ENCODE results near the gene INCENP.
"Not testable (repeated sequence)": the region's sequence is repeated elsewhere in the genome, so short reads cannot be mapped to it uniquely, and the experiment has no call there.

Gene INCENP

DNA sequence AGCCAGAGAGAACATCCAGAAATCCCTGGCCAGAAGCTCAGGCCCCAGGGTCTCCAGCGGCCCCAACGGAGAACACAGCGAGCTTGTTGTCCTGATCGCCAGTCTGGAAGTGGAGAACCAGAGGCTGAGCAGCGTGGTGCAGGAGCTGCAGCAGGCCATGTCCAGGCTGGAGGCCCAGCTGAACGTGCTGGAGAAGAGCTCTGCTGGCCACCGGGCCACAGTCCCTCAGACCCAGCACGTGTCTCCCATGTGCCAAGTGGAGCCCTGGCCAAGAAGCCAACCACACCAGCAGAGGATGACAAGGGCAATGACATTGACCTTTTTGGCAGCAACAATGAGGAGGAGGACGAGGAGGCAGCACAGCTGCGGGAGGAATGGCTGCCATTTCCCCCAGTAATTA, 45.6 kb downstream of the INCENP start:
- in situ Hi-C loops (cut with MboI; ENCODE audit: low sequenced_read_pairs): no loop called here

- in situ Hi-C loops (cut with MboI; ENCODE audit: low sequenced_read_pairs): no loop called here
Observed at GRCh38 chr11:62169935-62170334, 46.1 kb downstream of the INCENP start.

DNA sequence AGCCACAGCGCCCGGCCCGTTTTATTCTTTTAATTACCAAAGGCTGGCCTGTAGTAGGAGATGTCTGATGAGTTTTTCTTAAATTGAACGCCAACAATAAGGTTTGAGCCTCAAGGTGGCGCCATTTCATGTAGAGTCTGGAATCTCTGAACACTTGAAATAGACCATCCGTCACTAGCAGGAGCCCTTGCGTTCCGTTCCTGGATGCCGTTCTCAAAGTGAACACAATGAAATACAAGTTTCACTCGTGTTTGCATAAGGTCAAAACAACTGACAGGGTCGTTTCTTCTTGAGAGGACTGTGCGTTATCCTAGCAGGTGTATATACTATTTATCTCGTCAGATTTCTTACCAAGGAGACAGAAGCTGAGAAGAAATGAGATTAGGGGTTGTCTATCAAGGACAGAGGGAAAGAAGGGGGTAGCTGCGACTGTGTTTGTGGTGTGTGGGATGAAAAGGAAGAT, 47.5 kb downstream of the INCENP start:
- in situ Hi-C loops (cut with MboI; ENCODE audit: low sequenced_read_pairs): no loop called here

DNA sequence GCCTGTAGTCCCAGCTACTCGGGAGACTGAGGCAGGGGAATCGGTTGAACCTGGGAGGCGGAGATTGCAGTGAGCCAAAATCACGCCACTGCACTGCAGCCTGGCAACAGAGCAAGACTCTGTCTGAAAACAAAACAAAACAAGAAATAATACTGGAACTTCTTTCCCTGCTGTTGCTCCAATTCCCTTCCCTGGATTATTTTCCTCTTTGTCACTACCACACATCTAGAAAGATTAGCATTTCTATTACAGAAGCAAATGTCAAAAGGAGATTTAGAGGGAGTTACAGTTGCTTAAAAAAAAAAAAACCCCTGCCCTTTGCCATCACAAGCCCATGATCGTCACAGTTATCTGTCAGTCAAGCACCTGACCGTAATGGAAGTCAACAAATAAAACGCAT, 48.5 kb downstream of the INCENP start:
- in situ Hi-C loops (cut with MboI; ENCODE audit: low sequenced_read_pairs): no loop called here

- in situ Hi-C loops (cut with MboI; ENCODE audit: low sequenced_read_pairs): no loop called here
Observed at GRCh38 chr11:62176766-62177165, 53.0 kb downstream of the INCENP start.

DNA sequence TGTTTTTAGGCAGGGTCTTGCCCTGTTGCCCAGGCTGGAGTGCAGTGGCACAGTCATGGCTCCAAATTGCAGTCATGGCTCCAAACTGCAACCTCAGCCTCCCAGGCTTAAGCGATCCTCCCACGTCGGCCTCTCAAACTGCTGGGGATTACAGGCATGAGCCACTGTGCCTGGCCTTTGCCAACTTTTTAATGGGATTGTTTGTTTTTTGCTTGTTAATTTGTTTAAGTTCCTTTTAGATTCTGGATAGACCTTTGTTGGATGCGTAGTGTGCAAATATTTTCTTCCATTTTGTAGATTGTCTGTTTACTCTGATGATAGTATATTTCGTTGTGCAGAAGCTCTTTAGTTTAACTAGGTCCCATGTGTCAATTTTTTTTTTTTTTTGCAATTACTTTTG, 56.2 kb downstream of the INCENP start:
- in situ Hi-C loops (cut with MboI; ENCODE audit: low sequenced_read_pairs): no loop called here

DNA sequence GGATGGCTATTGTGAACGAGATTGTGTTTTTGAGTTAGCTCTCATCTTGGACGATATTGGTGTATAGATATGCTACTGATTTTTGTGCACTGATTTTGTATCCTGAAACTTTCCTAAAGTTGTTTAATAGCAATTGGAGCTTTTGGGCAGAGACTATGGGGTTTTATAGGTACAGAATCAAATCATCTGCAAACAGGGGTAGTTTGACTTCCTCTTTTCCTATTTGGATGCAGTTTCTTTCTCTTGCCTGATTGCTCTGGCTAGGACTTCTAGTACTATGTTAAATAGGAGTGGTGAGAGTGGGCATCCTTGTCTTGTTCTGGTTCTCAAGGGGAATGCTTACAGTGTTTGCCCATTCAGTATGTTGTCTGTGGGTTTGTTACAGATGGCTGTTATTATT, 57.3 kb downstream of the INCENP start:
- in situ Hi-C loops (cut with MboI; ENCODE audit: low sequenced_read_pairs): no loop called here

GRCh38 chr11:62182147-62182891, 58.5 kb downstream of the INCENP start:
- in situ Hi-C loops (cut with MboI; ENCODE audit: low sequenced_read_pairs): no loop called here

DNA sequence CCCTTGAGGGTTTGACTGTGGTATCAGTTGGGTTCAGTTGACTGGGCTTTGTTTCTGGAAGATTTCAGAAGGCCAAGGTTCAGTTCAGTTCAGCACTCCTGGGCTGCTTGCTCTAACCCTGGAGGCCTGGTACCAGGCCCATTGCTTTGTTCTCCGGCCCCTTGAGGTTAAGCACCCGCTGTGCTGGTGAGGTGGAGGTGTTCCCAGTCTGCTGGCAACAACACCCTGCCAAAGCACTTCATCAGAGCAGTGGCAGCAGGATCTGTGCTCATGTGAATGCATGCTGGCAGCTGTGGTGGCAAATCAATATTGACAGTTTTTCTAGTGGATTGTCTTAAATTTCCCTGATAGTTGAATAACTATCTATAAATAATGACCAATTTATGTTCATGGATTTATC, 62.4 kb downstream of the INCENP start:
- in situ Hi-C loops (cut with MboI; ENCODE audit: low sequenced_read_pairs): no loop called here

DNA sequence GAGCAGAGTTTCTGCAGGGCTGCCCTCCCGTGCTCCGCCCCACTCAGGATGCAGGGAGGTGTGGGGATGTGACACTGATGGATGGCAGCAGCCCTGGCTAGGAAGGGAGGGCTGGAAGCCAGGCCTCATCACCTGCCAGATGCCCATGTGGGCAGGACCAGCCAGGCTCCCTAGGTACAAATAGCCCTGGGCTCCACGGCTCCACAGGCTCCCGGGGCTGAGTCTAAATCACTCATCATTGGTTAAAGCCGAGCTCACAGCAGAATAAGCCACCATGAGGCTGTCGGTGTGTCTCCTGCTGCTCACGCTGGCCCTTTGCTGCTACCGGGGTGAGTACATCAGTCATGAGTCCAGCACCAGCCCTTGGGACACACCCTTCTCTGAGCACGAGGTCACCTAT, 66.2 kb downstream of the INCENP start, which contains the start of gene SCGB1D1:
Gene SCGB1D1, plus strand, starts transcription at position 206 of the 400 bp plus-strand sequence. Its CDS starts 69 bp downstream, at position 275.
- in situ Hi-C loops (cut with MboI; ENCODE audit: low sequenced_read_pairs): no loop called here

DNA sequence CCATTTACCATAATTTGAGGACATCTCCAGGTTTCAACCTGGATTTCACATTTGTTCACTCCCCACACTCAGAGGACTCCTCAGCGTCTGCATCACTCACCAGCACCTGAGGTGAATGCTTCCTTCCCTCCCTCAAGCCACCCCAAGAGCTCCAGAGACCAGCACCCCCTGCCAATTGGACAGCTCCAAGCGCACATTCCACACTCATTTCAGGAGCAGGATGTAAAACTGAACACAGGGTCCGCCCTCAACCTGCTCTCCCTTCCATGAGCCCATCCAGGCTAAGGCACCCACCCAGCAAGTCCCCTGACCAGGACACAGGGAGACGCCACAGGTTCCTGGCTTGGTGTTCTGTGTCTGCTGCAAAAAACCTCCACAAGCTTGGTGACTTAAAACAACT, 70.1 kb downstream of the INCENP start:
- in situ Hi-C loops (cut with MboI; ENCODE audit: low sequenced_read_pairs): no loop called here

- in situ Hi-C loops (cut with MboI; ENCODE audit: low sequenced_read_pairs): not testable (repeated sequence)
Observed at GRCh38 chr11:62195010-62195409, 71.2 kb downstream of the INCENP start.

- in situ Hi-C loops (cut with MboI; ENCODE audit: low sequenced_read_pairs): no loop called here
Observed at GRCh38 chr11:62195945-62196344, 72.1 kb downstream of the INCENP start.

DNA sequence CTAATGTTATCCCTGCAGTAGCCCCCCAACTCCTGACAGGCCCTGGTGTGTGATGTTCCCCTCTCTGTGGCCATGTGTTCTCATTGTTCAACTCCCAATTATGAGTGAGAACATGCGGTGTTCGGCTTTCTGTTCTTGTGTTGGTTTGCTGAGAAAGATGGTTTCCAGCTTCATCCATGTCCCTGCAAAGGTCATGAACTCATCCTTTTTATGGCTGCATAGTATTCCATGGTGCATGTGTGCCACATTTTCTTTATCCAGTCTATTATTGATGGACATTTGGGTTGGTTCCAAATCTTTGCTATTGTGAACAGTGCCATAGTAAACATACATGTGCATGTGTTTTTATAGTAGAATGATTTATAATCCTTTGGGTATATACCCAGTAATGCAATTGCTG, 73.6 kb downstream of the INCENP start:
- in situ Hi-C loops (cut with MboI; ENCODE audit: low sequenced_read_pairs): not testable (repeated sequence)

DNA sequence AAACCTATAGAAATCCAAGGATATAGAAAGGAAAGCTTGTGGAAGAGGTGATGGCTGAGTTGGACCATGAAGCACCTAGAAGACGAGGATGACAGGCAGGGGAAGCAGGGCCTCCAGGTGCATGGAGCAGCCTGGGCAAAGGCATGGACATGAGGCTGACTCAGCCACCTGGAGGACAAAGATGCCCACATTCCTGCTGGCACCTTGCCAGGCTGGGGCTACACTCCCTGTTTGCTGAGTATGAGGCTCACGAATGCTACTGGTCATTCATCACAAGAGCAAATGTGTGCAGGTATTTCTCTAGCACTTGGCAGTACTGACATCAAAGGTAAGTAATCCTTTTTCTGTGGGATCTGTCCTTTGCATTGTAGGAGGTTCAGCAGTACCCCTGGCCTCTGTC, 77.6 kb downstream of the INCENP start:
- in situ Hi-C loops (cut with MboI; ENCODE audit: low sequenced_read_pairs): no loop called here

Measured in HL-60/S4 treated with phorbol 12-myristate 13-acetate at 8.2 ng/mL for 4 days and 3 days (cell line).